Epidermal melanocyte (primary cell): Measurements from ENCODE around the gene PRKAG2.
A peak's percentile ranks its signal among the peaks of the same experiment; 100 is the strongest.

Experiments used
- DNase-seq: peaks from one replicate; pipeline ENCODE4 v3.0.0; 2011; ENCODE audit warnings: low spot score; ENCODE audit not compliant: insufficient read length

Gene PRKAG2

DNA sequence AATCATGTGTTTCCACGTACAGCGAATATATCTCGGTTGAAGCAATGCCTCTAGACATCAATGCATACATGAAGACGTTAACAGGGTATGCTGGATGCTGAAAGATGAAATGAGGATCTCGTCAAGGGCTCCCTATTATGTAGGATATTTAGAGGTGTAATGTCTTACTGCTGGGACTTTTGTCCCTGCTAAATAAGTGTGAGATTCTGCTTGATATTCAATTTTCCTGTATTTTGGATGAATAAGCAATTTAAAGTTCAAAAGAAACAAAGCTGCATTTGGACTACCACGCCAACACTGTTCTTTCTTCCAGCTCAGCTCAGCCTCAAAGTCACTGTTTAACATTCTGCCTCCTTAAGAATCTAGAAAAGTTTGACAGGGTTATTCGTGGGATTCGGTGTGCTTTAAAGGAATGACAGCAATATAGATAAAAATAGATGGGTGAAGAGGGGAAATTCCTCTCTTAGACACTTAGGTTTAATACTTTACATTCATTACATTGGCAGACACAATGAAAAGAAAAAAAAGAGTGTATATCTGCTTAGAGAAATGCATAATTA is 247.1 kb downstream of the PRKAG2 start:
- no peak for DNase-seq

DNA sequence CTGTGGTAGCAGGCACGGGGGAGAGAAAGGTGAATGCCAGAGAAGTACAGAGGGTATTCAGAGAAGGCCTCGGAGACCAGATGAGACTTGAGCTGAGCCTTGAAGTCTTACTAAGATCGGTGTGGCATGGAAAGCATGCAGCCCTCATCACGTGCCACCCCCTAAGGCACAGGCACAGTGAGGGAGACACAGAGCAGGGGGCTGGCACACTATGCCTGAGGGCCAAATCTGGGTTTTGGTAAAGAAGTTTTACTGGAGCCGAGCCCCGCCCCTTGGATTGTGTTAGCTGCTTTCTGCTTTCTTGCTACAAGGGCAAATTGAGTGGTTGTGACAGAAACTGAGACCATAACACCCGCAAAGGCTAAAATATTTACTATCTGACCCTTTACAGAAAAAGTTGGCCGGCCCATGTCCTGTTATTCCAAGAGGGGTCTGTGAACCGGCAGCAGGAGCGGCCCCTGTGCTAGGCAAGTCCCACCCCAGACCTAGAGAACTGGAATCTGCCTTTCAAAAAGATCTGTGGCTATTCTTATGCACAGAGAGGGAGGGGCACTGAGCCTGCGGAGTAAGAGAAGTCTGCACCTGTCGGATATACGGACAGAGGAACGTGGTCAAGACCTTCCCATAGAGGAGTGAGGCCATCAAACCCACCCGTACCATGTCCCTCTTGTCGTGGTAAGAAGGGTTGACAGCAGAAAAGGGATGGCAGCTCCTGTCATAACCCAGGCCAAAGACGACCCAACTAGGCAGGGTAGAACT is 247.9 kb downstream of the PRKAG2 start:
- no peak for DNase-seq

DNA sequence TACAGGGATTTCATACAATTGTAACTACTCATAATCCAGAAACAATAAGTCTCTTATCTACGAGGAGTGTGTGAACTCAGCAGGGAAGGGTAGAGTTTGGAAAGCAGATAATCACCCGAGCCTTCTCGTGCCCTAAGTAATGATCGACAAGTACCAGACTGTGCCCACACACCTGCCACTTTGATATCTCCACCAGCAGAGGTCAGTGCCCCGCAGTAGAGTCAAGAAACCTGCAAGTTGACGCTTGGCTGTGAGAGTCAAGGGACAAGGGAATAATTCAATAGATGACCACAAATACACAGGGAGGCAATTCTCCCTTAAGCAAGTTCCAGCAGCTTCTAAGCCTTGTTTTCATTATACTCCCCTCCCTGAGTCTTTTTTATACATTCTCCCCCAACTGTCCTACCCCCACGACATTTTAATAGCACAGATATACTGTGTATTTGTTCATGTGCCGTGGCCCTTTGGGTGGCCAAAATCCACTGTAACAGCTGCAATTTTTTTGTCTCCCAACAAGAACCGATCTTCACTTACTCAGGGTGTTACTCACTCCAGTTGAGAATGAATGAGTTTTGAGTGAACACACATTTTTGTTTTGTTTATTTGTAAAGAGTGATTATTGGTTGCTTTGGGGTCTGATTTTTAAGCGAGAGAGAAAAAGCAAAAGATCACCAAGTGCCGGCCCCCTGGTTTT is 250.3 kb downstream of the PRKAG2 start:
- DNase-seq, result no peak

DNA sequence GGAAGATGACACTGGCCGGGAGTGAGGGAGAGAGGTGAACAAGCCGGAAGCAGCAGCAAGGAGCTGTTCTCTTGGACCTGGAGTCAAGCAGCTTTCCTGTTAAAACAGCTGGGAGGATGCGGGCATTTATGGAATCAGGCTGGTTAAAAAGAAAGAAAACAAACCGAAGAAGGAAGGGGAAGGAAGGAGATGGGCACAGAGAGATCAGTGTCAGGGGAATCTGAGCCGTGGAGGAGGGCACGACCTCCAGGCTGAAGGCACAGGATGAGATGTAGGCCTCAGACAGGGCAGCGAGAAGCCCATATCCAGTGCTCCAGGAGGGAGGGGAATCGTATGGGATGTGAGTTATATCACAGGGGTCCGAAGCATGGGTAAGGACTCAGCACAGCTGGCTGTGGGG is 251.3 kb downstream of the PRKAG2 start:
- DNase-seq, result no peak

DNA sequence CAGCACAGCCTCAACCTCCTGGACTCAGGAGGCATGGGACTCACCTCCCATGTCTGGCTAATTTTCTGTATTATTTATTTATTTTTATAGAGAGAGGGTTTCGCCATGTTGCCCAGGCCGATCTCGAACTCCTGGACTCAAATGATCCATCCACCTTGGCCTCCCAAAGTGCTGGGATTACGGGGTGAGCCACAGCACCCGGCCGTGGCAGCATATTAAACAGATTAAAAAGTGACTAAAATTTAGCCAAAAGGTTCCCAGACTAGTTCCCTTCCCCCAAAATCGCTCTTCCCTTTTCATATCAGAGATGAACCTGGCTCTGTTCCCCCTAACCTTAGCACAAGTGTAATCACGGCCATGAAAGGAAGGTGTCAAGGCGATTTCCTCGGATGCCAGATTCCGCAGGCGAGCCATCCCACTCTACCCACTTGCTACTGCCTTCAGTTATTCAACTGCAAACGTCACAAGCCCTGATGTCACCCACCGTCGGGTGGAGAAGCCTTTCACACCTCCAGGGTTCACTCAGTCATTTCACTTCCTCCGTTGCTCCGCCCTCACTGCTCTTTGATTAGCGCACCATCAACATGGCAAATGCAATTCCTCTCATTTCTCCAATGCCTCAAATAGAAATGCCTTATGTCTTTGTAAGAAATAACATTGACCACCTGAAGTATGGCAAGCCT is 252.5 kb downstream of the PRKAG2 start:
- DNase-seq, result no peak

DNA sequence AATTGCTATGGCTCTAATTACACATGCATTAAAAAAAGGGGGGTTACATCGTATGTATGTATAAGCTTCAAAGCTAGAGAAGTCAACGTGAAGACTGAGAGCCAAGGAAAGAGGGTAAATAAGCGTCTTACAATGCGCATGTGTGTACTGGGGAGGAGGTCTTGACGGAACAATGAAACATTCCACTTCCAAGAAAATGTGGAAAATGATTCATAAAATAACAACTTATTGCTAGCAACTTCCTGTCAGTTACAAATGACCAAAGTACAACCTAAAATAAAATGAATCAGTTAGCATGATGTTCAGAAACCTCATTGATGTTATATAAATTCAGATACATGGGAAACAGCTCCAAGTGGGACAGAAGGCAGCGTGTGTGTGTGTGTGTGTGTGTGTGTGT is 253.1 kb downstream of the PRKAG2 start:
- DNase-seq, result no peak

DNA sequence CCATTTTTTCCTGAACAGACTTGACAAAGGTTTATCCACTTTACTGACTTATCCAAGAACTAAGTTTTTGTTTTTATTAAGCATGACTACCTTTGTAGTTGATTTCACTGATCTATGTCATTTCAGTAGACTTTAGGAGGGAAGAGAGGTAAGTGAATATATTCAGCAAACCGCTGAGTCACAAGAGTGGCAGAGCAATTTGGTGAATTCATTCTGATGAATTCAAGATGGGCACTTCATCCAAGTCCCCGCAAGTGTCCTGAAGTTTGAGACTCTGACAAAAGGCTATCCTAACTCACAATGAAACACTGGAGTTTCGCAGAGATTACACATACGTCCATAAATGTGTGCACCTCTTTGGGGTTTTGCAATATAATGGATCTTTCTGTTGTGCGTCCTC is 255.0 kb downstream of the PRKAG2 start:
- no peak for DNase-seq

DNA sequence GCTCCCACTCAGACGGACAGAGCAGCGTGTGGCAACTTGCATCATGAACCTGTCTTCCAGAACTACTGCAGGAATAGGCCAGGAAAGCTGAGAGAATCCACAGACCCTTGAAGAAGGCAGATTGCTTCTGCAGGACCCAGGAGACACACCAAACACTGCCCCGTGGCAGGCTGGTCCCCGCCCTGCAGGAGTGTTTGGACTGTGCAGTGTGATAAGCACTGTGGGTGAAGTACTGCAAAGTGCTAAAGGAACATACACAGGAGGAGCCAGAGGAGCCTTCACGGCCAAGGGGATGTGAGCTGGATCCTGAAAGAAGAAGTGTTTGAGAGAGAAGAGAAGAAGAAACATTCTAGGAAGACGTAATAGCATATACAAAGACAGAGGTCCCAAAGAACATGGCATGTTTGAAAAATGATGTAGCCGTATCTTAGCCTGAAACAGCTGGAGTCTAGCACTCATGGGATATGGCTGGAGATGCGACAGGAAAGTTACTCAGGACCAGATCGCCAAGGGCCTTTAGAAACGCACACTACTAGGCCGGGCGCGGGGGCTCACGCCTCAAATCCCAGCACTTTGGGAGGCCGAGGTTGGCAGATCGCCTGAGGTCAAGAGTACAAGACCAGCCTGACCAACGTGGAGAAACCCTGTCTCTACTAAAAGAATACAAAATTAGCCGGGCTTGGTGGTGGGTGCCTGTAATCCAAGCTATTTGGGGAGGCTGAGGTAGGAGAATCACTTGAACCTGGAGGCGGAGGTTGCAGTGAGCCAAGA is 260.3 kb downstream of the PRKAG2 start:
- no peak for DNase-seq

DNA sequence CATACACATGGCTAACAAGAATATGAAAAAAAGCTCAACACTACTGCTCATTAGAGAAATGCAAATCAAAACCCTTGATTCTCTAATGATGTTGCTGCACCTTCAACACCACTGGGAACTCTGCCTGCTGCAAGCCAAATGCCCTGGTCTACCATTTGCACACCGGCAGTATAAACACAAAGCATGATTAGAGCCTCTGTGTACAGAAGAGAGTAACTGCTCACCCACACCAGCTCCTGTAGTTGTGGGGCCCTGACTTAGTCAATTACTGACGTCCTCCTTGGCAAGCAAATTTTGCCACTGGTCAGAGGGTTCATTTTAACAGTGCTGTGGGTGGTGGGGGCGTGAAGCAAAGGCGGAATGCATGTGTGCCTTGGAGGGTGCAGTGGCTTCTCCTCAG is 261.1 kb downstream of the PRKAG2 start:
- DNase-seq, result no peak

DNA sequence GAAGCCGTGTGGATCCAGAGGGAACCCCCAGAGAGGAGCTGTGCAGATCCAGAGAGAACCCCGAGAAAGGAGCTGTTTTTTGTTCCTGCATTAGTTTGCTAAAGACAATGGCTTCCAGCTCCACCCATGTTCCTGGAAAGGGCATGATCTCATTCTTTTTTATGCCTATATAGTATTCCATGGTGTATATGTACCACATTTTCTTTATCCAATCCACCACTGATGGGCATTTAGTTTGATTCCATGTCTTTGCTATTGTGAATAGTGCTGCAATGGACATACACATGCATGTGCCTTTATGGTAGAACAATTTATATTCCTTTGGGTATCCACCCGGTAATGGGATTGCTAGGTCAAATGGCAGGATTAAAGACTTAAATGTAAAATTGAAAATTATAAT is 261.9 kb downstream of the PRKAG2 start:
- DNase-seq, result no peak

DNA sequence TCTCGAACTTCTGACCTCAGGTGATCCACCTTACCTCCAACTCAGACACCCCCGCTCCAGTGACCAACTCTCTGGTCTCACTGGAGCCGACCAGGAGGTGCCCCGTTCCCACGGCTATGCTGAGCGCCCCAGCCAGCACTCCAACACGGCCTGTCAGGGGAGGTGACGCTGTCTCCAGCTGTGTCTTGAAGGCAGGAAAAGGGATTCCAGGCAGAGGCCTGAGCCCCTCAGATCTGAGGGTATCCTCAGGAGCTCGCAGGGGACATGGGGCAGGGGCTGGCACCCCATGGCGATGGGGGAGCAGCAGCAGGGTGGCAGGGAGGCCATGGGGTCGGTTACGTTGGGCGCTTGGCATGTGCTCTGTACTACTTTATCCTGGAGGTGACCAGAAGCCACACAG is 262.9 kb downstream of the PRKAG2 start:
- DNase-seq, result no peak

DNA sequence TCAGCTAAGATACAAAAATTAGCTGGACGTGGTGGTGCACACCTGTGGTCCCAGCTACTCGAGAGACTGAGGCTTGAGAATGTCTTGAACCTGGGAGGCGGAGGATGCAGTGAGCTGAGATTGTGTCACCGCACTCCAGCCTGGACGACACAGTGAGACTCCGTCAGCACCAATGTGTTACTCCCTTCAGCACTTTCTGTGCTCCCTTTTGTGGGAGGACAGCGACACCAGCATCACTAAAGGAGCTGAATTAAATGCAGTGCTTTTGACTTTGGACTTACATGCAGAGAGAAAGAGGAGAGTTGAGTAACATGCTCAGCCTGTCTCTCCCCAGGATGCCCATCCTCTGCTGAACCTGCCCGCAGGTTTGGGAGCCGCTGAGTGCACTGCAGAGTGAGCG is 265.0 kb downstream of the PRKAG2 start:
- no peak for DNase-seq

DNA sequence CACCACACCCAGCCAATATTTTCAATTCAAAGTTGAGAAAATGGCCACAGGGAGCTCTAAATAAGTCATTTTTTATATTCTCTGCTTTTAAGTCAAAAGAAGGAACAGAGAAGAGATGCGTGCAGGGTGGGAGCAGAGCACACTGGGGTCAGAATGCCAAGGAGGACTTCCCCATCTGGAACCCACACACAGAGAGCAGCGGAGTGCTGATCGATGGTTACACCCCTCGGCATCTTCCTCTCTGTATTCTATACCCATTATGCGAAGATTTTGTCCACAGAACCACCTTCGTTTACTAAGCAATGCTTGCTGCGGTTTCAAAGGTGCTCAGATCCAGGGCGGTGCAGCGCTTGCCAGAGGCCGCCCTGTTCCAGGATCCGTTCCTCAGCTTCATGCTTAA is 265.9 kb downstream of the PRKAG2 start:
- DNase-seq, result no peak

DNA sequence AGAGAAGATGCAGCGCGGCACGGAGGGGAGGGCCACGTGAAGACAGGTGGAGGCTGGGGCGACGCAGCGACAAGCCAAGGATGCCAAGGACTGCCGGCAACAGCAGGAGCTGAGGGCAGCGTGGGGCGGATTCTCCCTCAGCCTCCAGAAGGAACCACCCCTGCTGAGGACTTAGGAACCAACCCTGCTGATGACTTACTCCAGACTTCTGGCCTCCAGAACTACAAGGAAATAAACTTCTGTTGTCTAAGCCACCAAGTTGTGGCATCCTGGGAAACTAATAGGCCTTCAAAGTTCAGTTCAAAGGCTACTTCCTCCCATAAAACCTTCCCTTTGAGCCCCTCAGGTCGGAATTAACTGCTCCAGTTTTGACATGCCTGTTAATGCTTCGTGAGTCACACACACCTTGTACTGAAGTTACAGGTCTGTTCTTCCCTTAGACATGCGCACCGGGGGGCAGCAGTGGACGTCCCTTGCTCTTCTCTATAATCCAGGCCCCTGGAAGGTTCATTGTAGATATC is 268.8 kb downstream of the PRKAG2 start:
- DNase-seq, result no peak

DNA sequence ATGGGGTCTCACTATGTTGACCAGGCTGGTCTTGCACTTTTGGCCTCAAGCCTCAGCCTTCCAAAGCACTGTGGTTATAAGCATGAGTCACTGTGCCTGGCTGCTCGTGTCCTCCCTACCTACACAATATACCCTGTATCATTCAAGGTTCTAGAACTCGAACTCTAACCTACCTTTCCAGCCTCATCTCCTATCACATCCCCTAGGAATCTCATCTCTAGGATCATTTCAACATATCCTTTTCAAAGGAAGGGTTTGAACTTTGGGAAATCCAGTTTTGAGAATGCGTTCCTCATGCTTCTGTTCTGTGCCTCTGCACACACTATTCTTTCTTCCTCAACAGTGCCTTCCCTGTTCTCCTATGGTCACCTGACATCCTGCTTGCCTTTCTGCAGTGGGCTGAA is 269.4 kb downstream of the PRKAG2 start:
- DNase-seq, result peak; percentile 26

DNA sequence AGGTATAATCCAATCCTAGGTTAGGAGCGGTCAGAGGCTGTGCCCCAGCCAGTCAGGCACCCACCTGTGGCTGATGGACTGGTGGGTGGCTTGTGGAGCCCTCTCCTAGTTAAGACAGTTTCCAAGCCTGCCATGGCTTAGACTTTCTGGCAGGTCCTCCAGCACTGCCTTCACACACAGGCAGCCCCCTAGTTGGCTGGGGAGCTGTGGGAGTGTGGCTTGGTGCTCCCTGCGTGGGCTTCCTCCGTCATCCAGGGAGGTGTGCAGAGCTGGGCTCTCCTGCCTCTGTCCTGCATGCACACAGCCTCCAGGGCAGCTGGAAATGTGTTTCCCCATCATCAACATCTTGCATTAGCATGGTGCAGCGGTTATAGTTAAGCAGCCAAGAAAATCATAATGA is 273.0 kb downstream of the PRKAG2 start:
- no peak for DNase-seq

DNA sequence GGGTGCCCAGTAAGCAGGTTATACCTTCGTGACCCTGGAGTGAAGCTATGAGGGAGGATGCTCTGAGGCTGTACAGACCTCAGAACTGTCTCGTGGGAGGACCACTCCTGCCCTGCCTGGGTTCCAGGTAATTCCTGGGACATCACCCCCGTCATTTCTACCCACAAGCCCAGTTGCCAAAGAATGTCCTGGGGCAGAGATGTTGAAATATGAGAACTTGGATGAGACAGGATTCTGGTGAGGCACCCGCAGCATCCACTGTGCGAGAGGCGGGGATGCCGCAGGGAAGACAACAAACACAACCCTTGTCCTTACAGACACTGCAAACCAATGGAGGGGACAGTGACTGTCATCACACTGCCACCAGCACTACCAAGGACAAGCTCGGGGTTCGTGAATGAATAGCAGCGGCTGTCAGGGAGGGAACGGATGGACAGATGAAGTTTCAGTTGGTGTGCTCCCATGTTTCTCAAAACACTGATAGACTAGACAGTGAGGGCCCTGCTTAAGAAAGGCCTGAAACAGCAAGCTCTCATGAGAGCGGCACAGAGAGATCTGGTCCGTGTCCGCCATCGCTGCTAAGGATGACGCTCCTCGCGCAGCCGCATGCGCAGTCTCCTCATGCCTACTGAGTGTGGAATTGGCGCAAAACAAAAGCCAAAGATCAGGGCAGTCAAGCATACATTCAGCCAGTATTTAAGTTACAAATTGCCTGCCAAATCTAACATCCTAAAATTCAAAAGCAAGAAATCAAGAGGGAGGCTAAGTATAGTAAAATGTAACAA is 275.2 kb downstream of the PRKAG2 start:
- no peak for DNase-seq

DNA sequence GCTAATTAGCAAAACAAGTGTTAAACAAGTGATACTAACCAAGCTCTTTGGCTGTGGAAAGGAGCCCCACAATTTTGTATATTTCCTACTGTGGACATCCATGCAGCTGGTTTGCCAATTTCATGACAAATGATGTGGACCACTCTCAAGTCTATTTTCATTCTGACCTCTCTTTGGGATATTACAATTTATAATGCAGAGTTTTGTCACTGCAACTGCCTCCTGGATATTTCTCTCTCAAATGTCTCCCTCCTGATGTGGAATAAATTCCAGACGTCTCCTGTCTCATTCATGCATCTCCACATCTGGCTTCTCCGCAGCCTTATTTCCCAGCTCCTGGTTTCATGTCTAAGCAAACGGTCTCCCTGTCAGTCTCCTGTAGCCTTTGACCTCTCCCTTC is 276.6 kb downstream of the PRKAG2 start:
- DNase-seq, result no peak

DNA sequence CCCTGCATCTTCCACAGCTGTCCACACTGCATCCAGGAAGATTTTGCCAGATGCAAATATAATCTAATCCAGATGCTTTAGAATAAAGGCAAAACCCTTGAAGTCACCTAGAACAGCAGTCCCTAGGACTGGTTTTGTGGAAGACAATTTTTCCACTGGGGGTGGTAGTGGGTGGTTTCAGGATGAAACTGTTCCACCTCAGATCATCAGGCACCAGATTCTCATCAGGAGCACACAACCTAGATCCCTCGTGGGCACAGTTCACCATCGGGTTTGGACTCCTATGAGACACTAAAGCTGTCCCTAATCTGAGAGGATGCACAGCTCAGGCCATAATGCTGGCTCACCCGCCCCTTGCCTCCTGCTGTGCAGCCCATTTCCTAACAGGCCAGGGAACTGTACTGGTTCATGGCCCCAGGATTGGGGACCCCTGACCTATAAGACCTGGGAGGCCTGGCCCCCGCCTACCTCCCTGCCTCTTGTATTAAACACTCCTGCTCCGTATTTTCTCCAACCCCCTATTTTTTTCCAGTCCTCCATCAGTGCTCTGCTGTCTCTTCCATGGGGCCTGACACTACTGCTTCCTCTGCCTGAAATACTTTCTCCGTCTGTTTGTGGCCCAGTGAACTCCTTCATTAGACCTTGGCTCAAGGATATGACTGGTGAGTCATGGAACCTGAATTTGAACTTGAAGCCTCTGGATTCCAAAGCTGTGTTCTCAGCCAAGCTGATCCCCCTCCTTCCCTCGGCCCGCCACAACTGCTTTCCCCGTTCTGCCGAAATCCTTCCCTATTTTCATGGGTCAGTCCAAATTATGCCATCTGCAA is 277.3 kb downstream of the PRKAG2 start:
- peak; percentile 82 for DNase-seq
